ENCODE measurements around the gene NEB. TPM values are rescaled to one million over a fixed set of nuclear protein-coding genes. Genes with fewer than 3 reads are reported as not detected.

The NEB gene
- total RNA-seq, 1 donor from 2014 or later, result 1.7 TPM

DNA sequence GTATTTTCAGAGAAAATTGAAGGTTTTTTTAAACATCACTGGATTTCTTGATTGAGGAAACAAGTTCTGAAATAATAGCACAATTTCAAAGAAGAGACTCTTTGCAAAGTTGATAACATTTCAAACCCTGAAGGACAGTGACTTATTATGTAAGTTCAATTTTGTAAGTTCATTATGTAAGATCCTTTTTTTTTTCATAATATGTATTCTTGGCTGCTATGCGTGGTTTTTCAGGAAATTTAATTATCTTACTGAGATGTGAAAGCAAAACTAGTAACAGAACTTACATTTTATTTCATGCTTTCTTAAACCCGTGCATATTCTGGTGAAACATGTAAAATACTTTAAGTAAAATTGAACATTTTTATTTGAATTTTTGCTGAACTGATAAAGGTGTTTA is 259.2 kb downstream of the NEB start:
- no peak for ATAC-seq

DNA sequence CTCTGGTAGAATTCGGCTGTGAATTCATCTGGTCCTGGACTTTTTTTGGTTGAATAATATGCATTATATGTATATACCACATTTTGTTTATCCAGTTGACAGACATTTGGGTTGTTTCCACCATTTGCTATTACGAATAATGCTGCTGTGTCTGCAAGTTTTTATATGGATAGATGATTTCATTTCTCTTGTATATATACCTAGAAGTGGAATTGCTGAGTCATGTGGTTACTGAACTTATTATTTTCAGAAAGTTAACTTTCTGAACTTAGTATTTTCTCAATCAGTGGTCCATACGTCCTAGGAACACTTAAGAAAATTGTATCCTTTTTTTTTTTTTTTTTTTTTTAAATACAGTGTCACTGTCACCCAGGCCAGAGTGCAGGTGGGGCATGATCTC is 261.3 kb downstream of the NEB start:
- ATAC-seq, result no peak

DNA sequence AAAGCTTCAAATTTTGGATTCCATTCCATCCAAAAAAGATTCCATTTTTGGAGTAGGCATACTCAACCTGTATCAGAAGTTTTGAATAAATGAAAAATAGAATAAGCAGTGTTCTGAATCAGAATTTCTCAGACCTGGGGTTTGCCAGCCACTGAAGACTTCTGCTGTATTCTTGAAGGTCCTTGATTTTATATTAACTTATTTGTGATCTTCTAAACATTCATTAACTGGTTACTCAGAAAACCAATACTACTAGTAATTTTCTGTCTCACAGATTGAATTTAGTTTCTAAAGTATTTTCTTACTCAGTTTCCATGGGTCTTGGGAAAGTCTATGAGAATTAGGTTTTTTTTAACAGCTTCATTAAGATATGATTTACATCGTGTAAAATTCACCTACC is 263.7 kb downstream of the NEB start:
- no peak for ATAC-seq

DNA sequence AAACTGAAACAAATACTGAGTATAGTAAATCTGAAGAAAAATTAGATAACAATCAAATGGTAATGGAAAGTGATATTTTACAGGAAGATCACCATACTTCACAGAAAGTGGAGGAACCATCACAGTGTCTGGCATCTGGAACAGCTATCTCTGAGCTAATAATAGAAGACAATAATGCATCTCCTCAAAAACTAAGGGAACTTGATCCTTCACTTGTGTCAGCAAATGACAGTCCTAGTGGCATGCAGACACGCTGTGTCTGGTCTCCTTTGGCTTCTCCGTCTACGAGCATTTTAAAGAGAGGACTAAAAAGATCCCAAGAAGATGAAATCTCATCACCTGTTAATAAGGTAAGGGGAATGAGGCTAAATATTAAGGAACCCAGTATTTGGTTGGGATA is 268.5 kb downstream of the NEB start:
- ATAC-seq, result no peak

DNA sequence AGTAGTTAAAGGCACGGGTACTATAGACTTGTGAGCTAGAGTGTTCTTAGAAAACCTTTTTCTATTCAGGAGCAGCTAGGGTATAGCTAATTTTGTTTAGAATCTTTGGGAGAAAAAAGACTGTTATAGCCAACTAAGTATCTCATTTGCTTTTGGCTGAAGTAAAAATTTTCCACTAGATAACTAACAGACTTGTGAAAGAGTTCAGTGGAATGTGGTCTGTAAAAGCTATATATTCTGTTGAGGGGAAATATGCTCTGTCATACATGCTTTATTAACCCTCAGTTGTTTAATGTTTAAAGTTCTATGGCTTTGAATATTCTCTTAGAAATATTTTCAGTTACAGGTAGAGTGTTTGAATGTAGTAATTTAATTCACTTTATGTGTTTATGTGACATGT is 274.9 kb downstream of the NEB start:
- ATAC-seq, result no peak

DNA sequence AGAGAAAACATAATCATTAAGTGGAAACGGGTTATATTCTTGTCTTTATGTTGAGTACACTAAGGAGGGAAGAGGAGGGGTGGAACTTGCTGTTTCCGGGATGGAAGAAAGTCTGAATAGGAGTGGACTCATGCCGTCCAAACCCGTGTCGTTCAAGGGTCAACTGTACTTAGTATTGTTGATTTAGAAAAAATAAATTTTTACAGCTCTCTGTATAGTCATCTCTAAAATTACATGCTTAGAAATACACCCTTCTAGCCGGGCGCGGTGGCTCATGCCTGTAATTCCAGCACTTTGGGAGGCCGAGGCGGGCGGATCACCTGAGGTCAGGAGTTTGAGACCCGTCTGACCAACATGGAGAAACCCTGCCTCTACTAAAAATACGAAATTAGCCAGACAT is 295.1 kb downstream of the NEB start:
- no peak for ATAC-seq

DNA sequence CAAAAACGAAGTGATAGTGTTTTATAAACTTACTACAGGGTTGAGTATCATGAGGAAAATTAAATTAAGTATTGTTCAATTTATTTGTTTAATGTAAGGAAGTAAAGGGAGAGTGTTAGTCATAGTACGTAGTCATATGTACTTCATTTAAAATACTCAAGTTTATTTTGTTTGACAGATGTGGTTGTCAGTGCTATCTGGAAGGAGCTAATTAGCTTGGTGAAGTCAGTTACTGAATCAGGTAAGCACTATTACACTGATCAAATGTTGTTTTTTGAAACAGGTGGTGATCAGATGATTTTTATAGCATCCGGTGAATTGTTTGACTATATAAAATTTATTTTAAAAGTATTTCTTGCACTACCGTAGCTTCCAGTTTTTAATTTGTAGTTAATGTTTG is 295.8 kb downstream of the NEB start:
- no peak for ATAC-seq

DNA sequence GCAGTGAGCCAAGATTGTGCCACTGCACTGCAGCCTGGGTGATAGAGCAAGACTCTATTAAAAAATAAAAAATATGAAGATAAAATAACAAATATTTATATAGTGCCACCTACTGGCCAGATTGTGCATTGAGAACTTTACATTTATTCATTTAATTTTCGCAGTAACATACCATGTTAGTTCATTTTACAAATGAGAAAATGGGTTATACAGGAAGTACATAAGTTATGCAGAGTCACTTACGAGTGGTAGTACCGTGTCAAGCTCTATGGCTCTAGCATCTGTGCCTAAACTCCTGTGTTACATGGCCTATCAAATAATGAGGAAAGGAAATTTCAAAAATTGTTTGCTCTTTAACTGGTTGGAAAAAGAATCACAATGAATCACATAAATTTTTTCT is 296.6 kb downstream of the NEB start:
- ATAC-seq, result peak; percentile 26

Other genes starting within 250 kb of the NEB start
- 55.7 TPM for gene ARL5A, start 93.9 kb upstream of the NEB start, total RNA-seq

All from esophagus mucosa (tissue), 1 donor.